ENCODE results near the gene DCAF12.

- TF ChIP-seq, protein P1, sequence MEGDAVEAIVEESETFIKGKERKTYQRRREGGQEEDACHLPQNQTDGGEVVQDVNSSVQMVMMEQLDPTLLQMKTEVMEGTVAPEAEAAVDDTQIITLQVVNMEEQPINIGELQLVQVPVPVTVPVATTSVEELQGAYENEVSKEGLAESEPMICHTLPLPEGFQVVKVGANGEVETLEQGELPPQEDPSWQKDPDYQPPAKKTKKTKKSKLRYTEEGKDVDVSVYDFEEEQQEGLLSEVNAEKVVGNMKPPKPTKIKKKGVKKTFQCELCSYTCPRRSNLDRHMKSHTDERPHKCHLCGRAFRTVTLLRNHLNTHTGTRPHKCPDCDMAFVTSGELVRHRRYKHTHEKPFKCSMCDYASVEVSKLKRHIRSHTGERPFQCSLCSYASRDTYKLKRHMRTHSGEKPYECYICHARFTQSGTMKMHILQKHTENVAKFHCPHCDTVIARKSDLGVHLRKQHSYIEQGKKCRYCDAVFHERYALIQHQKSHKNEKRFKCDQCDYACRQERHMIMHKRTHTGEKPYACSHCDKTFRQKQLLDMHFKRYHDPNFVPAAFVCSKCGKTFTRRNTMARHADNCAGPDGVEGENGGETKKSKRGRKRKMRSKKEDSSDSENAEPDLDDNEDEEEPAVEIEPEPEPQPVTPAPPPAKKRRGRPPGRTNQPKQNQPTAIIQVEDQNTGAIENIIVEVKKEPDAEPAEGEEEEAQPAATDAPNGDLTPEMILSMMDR (IDR thresholded peaks at IDR 0.05; ENCODE audit: poor library complexity, severe bottlenecking), result no peak
- TF ChIP-seq RAD21 (conservative IDR thresholded peaks at IDR 0.05) (no peak), EP300 (conservative IDR thresholded peaks at IDR 0.05; ENCODE audit: poor library complexity, severe bottlenecking) (no peak), TAF1 (IDR thresholded peaks at IDR 0.05; ENCODE audit: low read depth) (no peak), MXI1 (conservative IDR thresholded peaks at IDR 0.05; ENCODE audit: poor library complexity, severe bottlenecking) (no peak), EZH2 (IDR thresholded peaks at IDR 0.05; ENCODE audit: borderline replicate concordance, insufficient read depth, low read length, poor library complexity, severe bottlenecking) (no peak), POLR2AphosphoS5 (IDR thresholded peaks at IDR 0.05) (no peak)
- TF ChIP-seq, protein P2, sequence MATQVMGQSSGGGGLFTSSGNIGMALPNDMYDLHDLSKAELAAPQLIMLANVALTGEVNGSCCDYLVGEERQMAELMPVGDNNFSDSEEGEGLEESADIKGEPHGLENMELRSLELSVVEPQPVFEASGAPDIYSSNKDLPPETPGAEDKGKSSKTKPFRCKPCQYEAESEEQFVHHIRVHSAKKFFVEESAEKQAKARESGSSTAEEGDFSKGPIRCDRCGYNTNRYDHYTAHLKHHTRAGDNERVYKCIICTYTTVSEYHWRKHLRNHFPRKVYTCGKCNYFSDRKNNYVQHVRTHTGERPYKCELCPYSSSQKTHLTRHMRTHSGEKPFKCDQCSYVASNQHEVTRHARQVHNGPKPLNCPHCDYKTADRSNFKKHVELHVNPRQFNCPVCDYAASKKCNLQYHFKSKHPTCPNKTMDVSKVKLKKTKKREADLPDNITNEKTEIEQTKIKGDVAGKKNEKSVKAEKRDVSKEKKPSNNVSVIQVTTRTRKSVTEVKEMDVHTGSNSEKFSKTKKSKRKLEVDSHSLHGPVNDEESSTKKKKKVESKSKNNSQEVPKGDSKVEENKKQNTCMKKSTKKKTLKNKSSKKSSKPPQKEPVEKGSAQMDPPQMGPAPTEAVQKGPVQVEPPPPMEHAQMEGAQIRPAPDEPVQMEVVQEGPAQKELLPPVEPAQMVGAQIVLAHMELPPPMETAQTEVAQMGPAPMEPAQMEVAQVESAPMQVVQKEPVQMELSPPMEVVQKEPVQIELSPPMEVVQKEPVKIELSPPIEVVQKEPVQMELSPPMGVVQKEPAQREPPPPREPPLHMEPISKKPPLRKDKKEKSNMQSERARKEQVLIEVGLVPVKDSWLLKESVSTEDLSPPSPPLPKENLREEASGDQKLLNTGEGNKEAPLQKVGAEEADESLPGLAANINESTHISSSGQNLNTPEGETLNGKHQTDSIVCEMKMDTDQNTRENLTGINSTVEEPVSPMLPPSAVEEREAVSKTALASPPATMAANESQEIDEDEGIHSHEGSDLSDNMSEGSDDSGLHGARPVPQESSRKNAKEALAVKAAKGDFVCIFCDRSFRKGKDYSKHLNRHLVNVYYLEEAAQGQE (IDR thresholded peaks at IDR 0.05; ENCODE audit: borderline replicate concordance), result no peak
Observed at GRCh38 chr9:34154057-34154456, 27.6 kb upstream of the DCAF12 start.

All from neural cell (in vitro differentiated cells).